VCaP (cell line): Measurements from ENCODE around the gene ABLIM1.

Source experiments
- H3K27ac ChIP-seq: fragments of 450-650 bp; 2 replicates; pipeline ENCODE4 v1.5.1; 2017
- CTCF ChIP-seq: fragments of 450-650 bp; conservative IDR thresholded peaks from 2 replicates; pipeline ENCODE4 v1.5.1; 2017; ENCODE audit warnings: mild to moderate bottlenecking, moderate library complexity

ABLIM1 gene

GRCh38 chr10:114544045-114544659 lies 113.9 kb downstream of the ABLIM1 start:
- TF ChIP-seq CTCF, result no peak
- no peak overlapping the region for H3K27ac ChIP-seq

GRCh38 chr10:114543456-114543855 lies 114.6 kb downstream of the ABLIM1 start:
- TF ChIP-seq CTCF, result no peak
- no peak overlapping the region for H3K27ac ChIP-seq

- no peak overlapping the region for H3K27ac ChIP-seq
- no peak for TF ChIP-seq CTCF
Observed at GRCh38 chr10:114542373-114542772, 115.7 kb downstream of the ABLIM1 start.

- H3K27ac ChIP-seq, result no peak overlapping the region
- no peak for TF ChIP-seq CTCF
Observed at GRCh38 chr10:114541797-114542160, 116.3 kb downstream of the ABLIM1 start.

GRCh38 chr10:114541081-114541796 lies 116.8 kb downstream of the ABLIM1 start:
- H3K27ac ChIP-seq, result no peak overlapping the region
- TF ChIP-seq CTCF, result no peak

GRCh38 chr10:114540236-114540635 lies 117.8 kb downstream of the ABLIM1 start:
- no peak overlapping the region for H3K27ac ChIP-seq
- TF ChIP-seq CTCF, result no peak

- no peak overlapping the region for H3K27ac ChIP-seq
- TF ChIP-seq CTCF, result no peak
Observed at GRCh38 chr10:114539623-114540022, 118.5 kb downstream of the ABLIM1 start.
